HEK293 (cell line): ENCODE results near the gene SP6.
A peak's percentile ranks its signal among the peaks of the same experiment; 100 is the strongest.

Experiments used
- BCL6B ChIP-seq: fragments of 450-650 bp; formaldehyde crosslinking; IDR thresholded peaks from 2 replicates; pipeline ENCODE4 v1.5.1; 2017; ENCODE audit warnings: missing biosample characterization, missing genetic modification characterization
- PATZ1 ChIP-seq: fragments of 450-650 bp; formaldehyde crosslinking; IDR thresholded peaks from 2 replicates; pipeline ENCODE4 v1.5.1; 2016; ENCODE audit warnings: missing biosample characterization, missing genetic modification characterization
- REPIN1 ChIP-seq: fragments of 450-650 bp; formaldehyde crosslinking; IDR thresholded peaks from 2 replicates; pipeline ENCODE4 v1.5.1; 2017; ENCODE audit warnings: missing biosample characterization, missing genetic modification characterization, low read depth
- SCRT1 ChIP-seq: fragments of 450-650 bp; formaldehyde crosslinking; IDR thresholded peaks from 2 replicates; pipeline ENCODE4 v1.5.1; 2016; ENCODE audit warnings: missing biosample characterization, missing genetic modification characterization, borderline replicate concordance
- SCRT2 ChIP-seq: fragments of 450-650 bp; formaldehyde crosslinking; IDR thresholded peaks from 2 replicates; pipeline ENCODE4 v1.5.1; 2016; ENCODE audit warnings: missing biosample characterization, missing genetic modification characterization
- SP7 ChIP-seq: fragments of 450-650 bp; formaldehyde crosslinking; IDR thresholded peaks from 2 replicates; pipeline ENCODE4 v1.5.1; 2016; ENCODE audit warnings: missing biosample characterization, missing genetic modification characterization
- TCF7L2 ChIP-seq: IDR thresholded peaks from 2 replicates; pipeline ENCODE4 v1.6.1; 2011; ENCODE audit warnings: low read depth, mild to moderate bottlenecking, inconsistent platforms, low read length, moderate library complexity, borderline replicate concordance
- TRIM28 ChIP-seq: IDR thresholded peaks from 2 replicates; pipeline ENCODE4 v1.6.1; 2011; ENCODE audit warnings: low read length, control low read depth, borderline replicate concordance
- ZBTB10 ChIP-seq: fragments of 450-650 bp; formaldehyde crosslinking; IDR thresholded peaks from 2 replicates; pipeline ENCODE4 v1.5.1; 2016; ENCODE audit warnings: missing biosample characterization, missing genetic modification characterization
- ZBTB17 ChIP-seq: fragments of 450-650 bp; formaldehyde crosslinking; IDR thresholded peaks from 2 replicates; pipeline ENCODE4 v1.5.1; 2016; ENCODE audit warnings: missing biosample characterization, missing genetic modification characterization
- ZNF133 ChIP-seq: fragments of 450-650 bp; formaldehyde crosslinking; IDR thresholded peaks from 2 replicates; pipeline ENCODE4 v1.5.1; 2016; ENCODE audit warnings: missing biosample characterization, missing genetic modification characterization
- ZNF175 ChIP-seq: fragments of 450-650 bp; formaldehyde crosslinking; IDR thresholded peaks from 2 replicates; pipeline ENCODE4 v1.5.1; 2016; ENCODE audit warnings: missing biosample characterization, missing genetic modification characterization
- ZNF24 ChIP-seq: fragments of 450-650 bp; formaldehyde crosslinking; IDR thresholded peaks from 2 replicates; pipeline ENCODE4 v1.5.1; 2016; ENCODE audit warnings: missing biosample characterization, missing genetic modification characterization
- ZNF280C ChIP-seq: fragments of 450-650 bp; formaldehyde crosslinking; IDR thresholded peaks from 2 replicates; pipeline ENCODE4 v1.5.1; 2016; ENCODE audit warnings: missing biosample characterization, missing genetic modification characterization
- ZNF302 ChIP-seq: fragments of 450-650 bp; formaldehyde crosslinking; IDR thresholded peaks from 2 replicates; pipeline ENCODE4 v1.5.1; 2016; ENCODE audit warnings: missing biosample characterization, missing genetic modification characterization, low read depth
- ZNF311 ChIP-seq: fragments of 450-650 bp; formaldehyde crosslinking; IDR thresholded peaks from 2 replicates; pipeline ENCODE4 v1.5.1; 2017; ENCODE audit warnings: missing biosample characterization, missing genetic modification characterization, borderline replicate concordance
- ZNF341 ChIP-seq: fragments of 450-650 bp; formaldehyde crosslinking; IDR thresholded peaks from 2 replicates; pipeline ENCODE4; 2016; ENCODE audit warnings: low read depth, missing biosample characterization, missing genetic modification characterization
- ZNF37A ChIP-seq: fragments of 450-650 bp; IDR thresholded peaks from 2 replicates; pipeline ENCODE4 v1.5.1; 2018; ENCODE audit warnings: missing biosample characterization, missing genetic modification characterization
- ZNF398 ChIP-seq: fragments of 450-650 bp; formaldehyde crosslinking; IDR thresholded peaks from 2 replicates; pipeline ENCODE4 v1.5.1; 2017; ENCODE audit warnings: missing biosample characterization, missing genetic modification characterization
- ZNF426 ChIP-seq: fragments of 450-650 bp; formaldehyde crosslinking; IDR thresholded peaks from 2 replicates; pipeline ENCODE4 v1.5.1; 2017; ENCODE audit warnings: missing biosample characterization, missing genetic modification characterization, mild to moderate bottlenecking, inconsistent platforms, moderate library complexity
- ZNF513 ChIP-seq: fragments of 450-650 bp; IDR thresholded peaks from 2 replicates; pipeline ENCODE4 v1.5.1; 2018; ENCODE audit warnings: missing biosample characterization, missing genetic modification characterization
- ZNF514 ChIP-seq: fragments of 450-650 bp; formaldehyde crosslinking; IDR thresholded peaks from 2 replicates; pipeline ENCODE4 v1.5.1; 2016; ENCODE audit warnings: missing biosample characterization, missing genetic modification characterization
- ZNF555 ChIP-seq: fragments of 450-650 bp; formaldehyde crosslinking; conservative IDR thresholded peaks from 2 replicates; pipeline ENCODE4 v1.5.1; 2017; ENCODE audit warnings: missing biosample characterization, mild to moderate bottlenecking, missing genetic modification characterization, inconsistent platforms
- ZNF629 ChIP-seq: fragments of 450-650 bp; formaldehyde crosslinking; IDR thresholded peaks from 2 replicates; pipeline ENCODE4 v1.5.1; 2017; ENCODE audit warnings: missing biosample characterization, missing genetic modification characterization
- ZNF664 ChIP-seq: fragments of 450-650 bp; formaldehyde crosslinking; IDR thresholded peaks from 2 replicates; pipeline ENCODE4 v1.5.1; 2016; ENCODE audit warnings: missing biosample characterization, missing genetic modification characterization
- ZSCAN18 ChIP-seq: fragments of 450-650 bp; formaldehyde crosslinking; IDR thresholded peaks from 2 replicates; pipeline ENCODE4 v1.5.1; 2016; ENCODE audit warnings: missing biosample characterization, missing genetic modification characterization

Gene SP6

GRCh38 chr17:47889734-47890529 is 39.0 kb upstream of the SP6 start (continued):
- TF ChIP-seq ZSCAN18 (tag by site-specific recombination) (no peak), ZNF280C (tag by site-specific recombination) (no peak), SCRT2 (tag by site-specific recombination) (no peak), ZNF398 (tag by site-specific recombination) (no peak), ZNF555 (tag by site-specific recombination) (no peak), TCF7L2 (no peak), ZNF426 (tag by site-specific recombination) (no peak), ZNF514 (tag by site-specific recombination) (no peak), ZNF341 (tag by site-specific recombination) (0 out of 2 replicates have a peak, but pooled peaks have one; percentile 31), SP7 (tag by site-specific recombination) (0 out of 2 replicates have a peak, but pooled peaks have one; percentile 37), ZNF37A (tag by site-specific recombination) (no peak), ZNF133 (tag by site-specific recombination) (no peak), ZBTB17 (tag by site-specific recombination) (peak; percentile 26; the same call in 1 of the 2 replicates), SCRT1 (tag by site-specific recombination) (no peak), BCL6B (no peak), ZNF24 (tag by site-specific recombination) (peak; percentile 44; the same call in 1 of the 2 replicates), REPIN1 (no peak), ZBTB10 (tag by site-specific recombination) (0 out of 2 replicates have a peak, but pooled peaks have one; percentile 18), ZNF629 (tag by site-specific recombination) (no peak), ZNF175 (tag by site-specific recombination) (no peak), ZNF302 (no peak), PATZ1 (tag by site-specific recombination) (no peak), ZNF664 (peak; percentile 99), ZNF311 (tag by site-specific recombination) (no peak), TRIM28 (no peak), ZNF513 (no peak)
